Stimulated activated CD4-positive, alpha-beta T cell treated with anti-CD3 and anti-CD28 coated beads, Interleukin-1b, Interleukin-23, amount 100 ng/mL, for 1 hour (primary cell): ENCODE measurements around the gene LATS2.

Experiments
- DNase-seq, 2 donors: peaks; one replicate each; pipeline ENCODE4 v3.0.0-alpha.2; 2020; ENCODE audit warnings: low read depth in 2 of 2

The LATS2 gene

GRCh38 chr13:21048901-21049698, 12.3 kb downstream of the LATS2 start:
- no peak for DNase-seq

- DNase-seq, result no peak
Observed at GRCh38 chr13:21047591-21048282, 13.6 kb downstream of the LATS2 start.

GRCh38 chr13:21047087-21047486, 14.3 kb downstream of the LATS2 start:
- DNase-seq, result no peak

GRCh38 chr13:21046203-21046602, 15.2 kb downstream of the LATS2 start:
- DNase-seq, result no peak

GRCh38 chr13:21045100-21045499, 16.3 kb downstream of the LATS2 start:
- DNase-seq, result no peak

GRCh38 chr13:21043898-21044297, 17.5 kb downstream of the LATS2 start:
- no peak for DNase-seq

GRCh38 chr13:21040120-21040826, 21.1 kb downstream of the LATS2 start:
- DNase-seq, result no peak

- DNase-seq, result no peak
Observed at GRCh38 chr13:21039097-21039800, 22.1 kb downstream of the LATS2 start.

- no peak for DNase-seq
Observed at GRCh38 chr13:21037656-21038055, 23.7 kb downstream of the LATS2 start.

- DNase-seq, result no peak
Observed at GRCh38 chr13:21035498-21035897, 25.9 kb downstream of the LATS2 start.

- DNase-seq, result no peak
Observed at GRCh38 chr13:21034603-21035191, 26.7 kb downstream of the LATS2 start.

- no peak for DNase-seq
Observed at GRCh38 chr13:21033856-21034602, 27.4 kb downstream of the LATS2 start.

- DNase-seq, result no peak
Observed at GRCh38 chr13:21033212-21033840, 28.1 kb downstream of the LATS2 start.

GRCh38 chr13:21032656-21033055, 28.7 kb downstream of the LATS2 start:
- no peak for DNase-seq

- DNase-seq, result no peak
Observed at GRCh38 chr13:21031594-21032275, 29.7 kb downstream of the LATS2 start.

GRCh38 chr13:21025539-21025938, 35.8 kb downstream of the LATS2 start:
- no peak for DNase-seq

GRCh38 chr13:21022056-21022979, 39.1 kb downstream of the LATS2 start:
- no peak for DNase-seq

GRCh38 chr13:21020581-21020980, 40.8 kb downstream of the LATS2 start:
- no peak for DNase-seq

GRCh38 chr13:21020176-21020575, 41.2 kb downstream of the LATS2 start:
- no peak for DNase-seq
